Adipose tissue (tissue), 3 donors: Measurements from ENCODE around the gene KRT3. TPM values are rescaled to one million over a fixed set of nuclear protein-coding genes. Genes with fewer than 3 reads are reported as not detected.

Experiments
- polyA plus RNA-seq, 3 donors: library from polyadenylated mRNA; stranded (reverse); fragments of 200-250 nt; gene quantifications; one replicate each; pipeline ENCODE4 v1.2.3, GENCODE V29; 2013
- donor health status: healthy with polysubstance abuse.
- donor health status: Bipolar disorder and iron deficiency.
- donor health status: healthy.

KRT3 gene
- polyA plus RNA-seq, 3 donors: not detected

Other genes starting within 250 kb of the KRT3 start
- gene KRT71, start 243.0 kb downstream of the KRT3 start, polyA plus RNA-seq: not detected
- gene KRT74, start 222.3 kb downstream of the KRT3 start, polyA plus RNA-seq: not detected
- gene KRT72, start 194.7 kb downstream of the KRT3 start, polyA plus RNA-seq: under 1 TPM; 0.13 to 0.34 (median 0.21) TPM
- gene KRT73, start 177.6 kb downstream of the KRT3 start, polyA plus RNA-seq: under 1 TPM in 2 of 3 donors, not detected in 1; 0.07 to 0.09 TPM
- gene KRT2, start 143.9 kb downstream of the KRT3 start, polyA plus RNA-seq: not detected
- gene KRT1, start 115.7 kb downstream of the KRT3 start, polyA plus RNA-seq: not detected
- under 1 TPM in 2 of 3 donors, not detected in 1; 0.01 to 0.08 TPM for gene KRT77, start 92.6 kb downstream of the KRT3 start, polyA plus RNA-seq
- not detected for gene KRT76, start 18.8 kb downstream of the KRT3 start, polyA plus RNA-seq
- gene KRT4, start 18.0 kb upstream of the KRT3 start, polyA plus RNA-seq: 10 to 100 TPM in 1 of 3 donors, 1 to 10 TPM in 1, under 1 TPM in 1; 0.45 to 20.6 (median 1.2) TPM
- gene KRT79, start 38.2 kb upstream of the KRT3 start, polyA plus RNA-seq: 1 to 10 TPM in 2 of 3 donors, under 1 TPM in 1; 0.26 to 6.1 (median 1.0) TPM
- under 1 TPM in 2 of 3 donors, not detected in 1; 0.12 to 0.98 TPM for gene KRT78, start 52.9 kb upstream of the KRT3 start, polyA plus RNA-seq
- 100 to 1,000 TPM in 2 of 3 donors, 10 to 100 TPM in 1; 46.2 to 559 (median 182) TPM for gene KRT8, start 109.0 kb upstream of the KRT3 start, polyA plus RNA-seq
- gene KRT18, start 153.0 kb upstream of the KRT3 start, polyA plus RNA-seq: 100 to 1,000 TPM in 2 of 3 donors, 10 to 100 TPM in 1; 41.6 to 343 (median 104) TPM
- gene EIF4B, start 210.3 kb upstream of the KRT3 start, polyA plus RNA-seq: 100 to 1,000 TPM; 216 to 308 (median 253) TPM